D341Med (cell line): ENCODE data around the gene SEC24B.
"Not testable (repeated sequence)": the region's sequence is repeated elsewhere in the genome, so short reads cannot be mapped to it uniquely, and the experiment has no call there.

Source experiments
- DNase-seq: peaks from one replicate; pipeline ENCODE4 v3.0.0; 2012; ENCODE audit warnings: low spot score

The SEC24B gene

GRCh38 chr4:109432696-109433095 lies 919 bp upstream of the SEC24B start:
- DNase-seq, result no peak

DNA sequence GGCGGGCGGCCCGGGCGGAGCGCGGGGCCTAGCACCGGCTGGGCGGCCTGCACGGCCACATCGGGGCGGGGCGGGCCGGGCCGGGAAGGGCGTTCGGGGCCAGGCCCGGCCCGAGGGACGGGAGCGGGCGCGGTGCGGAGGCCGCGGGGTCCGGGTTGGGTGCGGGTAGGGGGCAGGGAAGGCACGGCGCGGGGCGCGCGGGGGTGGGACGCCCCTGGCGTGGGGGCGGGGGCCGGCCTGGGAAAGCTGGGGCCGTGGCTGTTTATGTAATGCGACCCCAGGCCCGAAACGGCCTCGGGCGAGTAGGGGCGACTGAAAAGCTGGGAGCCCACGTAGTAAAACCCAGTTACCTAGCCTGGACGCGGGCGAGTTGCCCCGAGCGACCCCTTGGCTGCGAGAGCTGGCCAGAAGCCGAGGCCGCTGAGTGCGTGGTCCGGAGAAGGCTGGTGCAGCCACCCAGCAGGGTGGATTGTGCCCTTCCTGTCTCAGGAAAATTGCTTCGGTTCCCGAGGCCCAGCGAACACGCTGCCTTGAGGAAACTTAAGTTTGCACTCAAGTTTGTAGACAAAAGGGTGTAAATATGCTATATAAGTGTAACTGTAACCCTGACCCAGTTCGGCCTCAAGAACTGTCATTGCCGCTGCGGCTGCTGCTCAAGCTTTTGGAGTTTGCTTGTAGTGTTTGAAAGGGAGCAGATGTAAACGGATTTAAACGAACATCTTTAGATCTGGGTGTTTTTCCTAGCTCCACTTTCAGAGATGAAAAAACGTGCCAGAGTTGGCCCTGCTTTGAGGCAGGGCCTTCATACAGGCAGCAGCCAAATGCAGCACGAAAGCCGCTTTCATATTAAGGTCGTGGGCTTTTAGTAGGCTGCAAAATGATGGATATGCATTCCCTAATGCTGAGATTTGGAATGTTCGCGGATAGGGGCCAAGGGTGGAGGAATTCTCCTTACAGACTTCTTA lies 674 bp downstream of the SEC24B start:
- peak; percentile 58 for DNase-seq

DNA sequence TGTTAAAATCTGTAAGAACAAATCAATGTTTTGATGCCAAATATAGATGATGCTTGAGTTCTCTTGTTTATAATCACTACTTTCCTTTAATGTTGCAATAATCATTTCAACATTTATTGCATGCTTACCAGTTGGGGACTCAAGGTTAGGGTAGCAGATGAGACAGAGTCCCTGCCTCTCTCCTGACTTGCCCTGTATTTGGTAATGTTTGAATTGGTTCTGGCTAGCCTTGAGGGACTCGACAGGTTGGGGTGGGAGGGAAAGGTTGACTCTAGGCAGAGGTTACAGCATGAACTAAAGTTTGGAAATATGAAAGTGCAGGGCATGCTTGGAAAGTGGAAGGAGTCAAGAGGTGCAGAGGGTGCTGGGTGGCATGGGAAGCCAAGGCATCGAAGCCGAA lies 2.0 kb downstream of the SEC24B start:
- DNase-seq, result no peak

- no peak for DNase-seq
Observed at GRCh38 chr4:109436504-109436903, 2.9 kb downstream of the SEC24B start.

GRCh38 chr4:109440948-109441347 lies 7.3 kb downstream of the SEC24B start:
- DNase-seq, result no peak

DNA sequence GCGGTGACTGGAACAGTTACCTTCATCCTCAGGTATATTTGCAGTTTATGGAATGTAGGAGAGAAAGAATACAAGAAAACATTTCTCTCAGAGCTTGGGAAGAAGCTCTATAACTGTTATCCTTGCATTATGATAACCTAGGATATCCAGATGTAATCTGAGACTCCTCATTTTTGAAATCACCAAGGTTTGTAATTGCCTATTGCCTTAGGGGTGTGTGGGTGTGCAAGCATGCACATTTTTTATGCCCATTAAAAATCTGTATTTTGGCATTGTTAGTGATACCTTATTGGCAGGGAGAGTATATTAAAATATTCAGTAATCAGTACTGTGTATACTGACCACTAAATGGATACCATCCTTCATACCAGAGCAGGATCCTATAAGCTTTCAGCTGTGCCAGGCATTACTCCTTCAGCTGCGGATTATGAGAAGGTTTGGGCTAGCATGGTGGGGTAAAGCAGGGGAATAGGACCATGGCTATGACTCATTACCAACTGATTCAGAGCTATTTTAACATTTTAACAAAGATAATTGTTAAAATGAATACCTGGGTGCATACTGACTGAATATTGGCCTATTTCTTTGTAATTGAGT lies 8.3 kb downstream of the SEC24B start:
- DNase-seq, result no peak

DNA sequence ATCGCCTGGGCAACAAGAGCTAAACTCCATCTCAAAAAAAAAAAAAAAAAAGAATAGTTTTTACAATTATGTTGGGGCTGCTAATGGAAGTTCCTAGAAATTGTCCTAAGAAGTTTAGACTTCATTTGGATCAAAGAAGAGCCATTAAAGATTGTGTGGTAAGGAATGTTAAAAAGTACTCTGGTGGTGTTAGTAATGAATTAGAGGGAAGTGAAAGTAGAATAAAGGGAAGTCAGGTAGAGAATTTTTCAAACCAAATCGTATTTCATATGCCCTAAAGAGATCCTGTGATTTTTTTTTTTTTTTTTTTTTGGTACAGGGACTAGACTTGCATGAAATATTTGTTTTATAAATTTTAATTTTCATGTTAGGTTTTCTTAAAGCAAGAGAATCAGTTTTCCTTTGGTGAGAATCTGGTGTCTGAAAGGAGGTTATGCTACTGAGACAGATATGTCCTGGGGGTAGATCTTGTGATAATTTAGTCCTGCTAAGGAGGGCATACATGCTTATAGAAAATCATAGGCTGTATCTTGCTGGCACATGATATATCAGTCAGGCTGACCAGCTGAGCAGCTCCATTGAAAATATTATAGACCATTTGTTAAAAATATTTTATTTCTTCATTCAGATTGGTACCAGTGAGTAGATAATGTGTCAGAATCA lies 10.7 kb downstream of the SEC24B start:
- no peak for DNase-seq

DNA sequence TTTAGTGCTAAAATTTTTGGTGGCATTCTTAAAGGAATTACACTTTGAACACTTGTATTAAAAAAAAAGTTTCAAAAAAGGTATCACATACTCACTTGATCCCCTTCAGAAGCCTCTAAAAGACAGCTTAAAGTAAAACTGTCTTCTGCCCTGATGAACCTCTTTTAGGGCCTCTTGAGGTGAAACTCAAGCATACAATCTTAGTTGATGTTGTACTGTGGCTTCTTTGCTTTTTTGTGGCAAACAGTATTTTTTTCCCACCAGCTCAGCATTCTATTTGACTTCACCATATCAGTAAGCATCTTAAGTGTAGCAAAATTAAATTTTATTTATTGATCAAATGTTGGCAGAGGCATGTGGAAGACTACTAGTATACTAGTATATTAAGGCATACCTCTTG lies 13.7 kb downstream of the SEC24B start:
- no peak for DNase-seq

DNA sequence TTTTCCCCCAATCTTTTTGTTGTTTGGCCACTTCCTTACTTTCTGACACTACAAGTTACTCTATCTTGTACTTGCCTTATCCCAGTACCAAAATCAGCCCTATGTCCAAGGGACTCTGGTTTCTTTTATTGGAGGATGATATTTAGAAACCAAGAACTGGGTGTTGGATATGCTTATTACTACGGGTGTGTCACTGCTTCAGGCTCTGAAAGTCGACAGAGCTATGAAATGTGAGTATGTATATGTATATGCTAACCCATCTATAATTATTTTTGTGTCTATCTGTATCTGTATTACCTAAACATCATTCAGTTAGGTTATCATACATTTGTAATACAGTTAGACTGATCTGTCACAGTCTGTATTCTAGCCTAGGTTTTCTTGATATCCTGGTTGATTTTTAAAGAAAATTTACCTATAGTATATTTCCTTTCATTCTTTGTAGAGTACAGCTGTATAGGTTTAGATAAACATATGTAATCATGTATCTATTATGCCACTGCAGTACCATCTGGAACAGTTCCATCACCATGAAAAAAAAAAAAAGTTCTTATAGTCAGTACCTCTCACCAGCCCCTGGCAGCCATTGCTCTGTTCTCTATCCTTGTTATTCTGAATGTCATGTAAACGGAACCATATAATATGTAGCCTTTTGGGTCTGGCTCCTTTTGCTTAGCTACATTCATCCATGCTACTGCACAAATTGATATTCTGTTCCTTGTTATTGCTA lies 18.1 kb downstream of the SEC24B start:
- no peak for DNase-seq

DNA sequence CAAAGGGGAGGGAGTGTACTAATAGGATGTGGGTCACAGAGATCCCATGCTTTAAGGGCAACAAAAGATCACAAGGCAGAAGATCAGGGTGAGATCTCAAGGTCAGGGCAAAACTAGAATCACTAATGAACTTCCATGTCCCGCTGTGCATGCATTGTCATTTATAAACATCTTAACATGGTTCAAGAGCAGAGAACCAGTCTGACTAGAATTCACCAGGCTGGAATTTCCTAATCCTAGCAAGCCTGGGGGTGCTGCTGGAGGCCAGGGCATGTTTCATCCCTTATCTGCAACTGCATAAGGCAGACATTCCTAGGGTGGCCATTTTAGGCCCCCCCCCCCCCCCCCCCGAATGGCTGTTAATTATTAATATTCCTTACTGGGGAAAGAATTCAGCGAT lies 19.5 kb downstream of the SEC24B start:
- not testable (repeated sequence) for DNase-seq

DNA sequence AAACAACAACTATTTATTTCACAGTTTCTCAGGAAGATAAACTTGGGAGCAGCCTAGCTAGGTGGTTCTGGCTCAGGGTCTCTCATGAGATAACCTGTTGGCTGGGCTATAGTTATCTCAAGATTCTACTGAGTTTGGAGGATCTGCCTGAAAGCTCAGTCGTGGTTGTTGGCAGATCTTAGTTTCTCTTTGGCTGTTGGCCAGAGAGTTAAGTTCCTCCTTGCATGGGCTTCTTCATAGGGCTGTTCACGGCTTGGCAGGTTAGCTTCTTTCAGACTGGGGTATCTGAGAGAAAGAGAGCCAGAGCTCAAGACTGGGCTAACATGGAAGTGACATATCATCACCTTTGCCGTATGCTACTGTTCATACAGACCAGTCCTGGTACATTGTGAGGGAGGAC lies 28.7 kb downstream of the SEC24B start:
- no peak for DNase-seq

GRCh38 chr4:109462802-109463201 lies 29.2 kb downstream of the SEC24B start:
- DNase-seq, result no peak

GRCh38 chr4:109465069-109465468 lies 31.5 kb downstream of the SEC24B start:
- no peak for DNase-seq

DNA sequence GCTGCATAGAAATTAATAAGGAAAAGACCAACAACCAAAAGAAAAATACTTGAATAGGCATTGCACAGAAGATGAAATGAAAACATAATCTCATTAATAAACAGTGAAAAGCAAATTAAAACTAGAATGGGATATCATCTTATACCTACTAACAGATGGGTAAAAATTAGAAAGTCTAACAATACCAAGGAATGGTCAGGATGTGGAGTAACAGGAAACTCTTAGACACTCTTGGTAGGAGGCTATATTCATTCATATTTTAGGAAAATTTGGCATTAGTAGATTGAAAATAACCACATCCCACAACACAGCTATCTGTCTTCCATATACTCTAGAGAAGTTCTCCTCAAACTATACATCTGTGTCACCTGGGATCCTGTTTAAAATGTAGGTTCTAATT lies 36.3 kb downstream of the SEC24B start:
- DNase-seq, result no peak

- DNase-seq, result no peak
Observed at GRCh38 chr4:109472343-109472761, 38.7 kb downstream of the SEC24B start.

DNA sequence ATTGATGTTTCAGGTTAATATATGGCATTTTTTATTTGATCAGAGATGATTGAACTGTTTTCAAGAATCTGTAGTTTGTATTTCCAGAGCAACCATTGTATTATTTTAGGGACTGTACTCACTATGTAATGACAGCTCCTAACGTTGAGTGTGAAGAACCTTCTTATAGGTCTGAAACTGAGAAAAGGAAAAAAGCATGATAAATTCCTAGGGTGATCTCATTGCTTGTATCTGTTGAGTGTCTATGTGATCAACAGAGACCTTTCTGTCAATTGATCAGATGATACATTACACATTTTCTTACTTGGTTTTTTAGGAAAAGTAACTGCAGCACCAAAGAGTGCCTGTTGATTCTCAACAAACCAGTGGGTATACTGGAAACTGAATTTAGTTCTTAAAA lies 40.2 kb downstream of the SEC24B start:
- DNase-seq, result no peak

DNA sequence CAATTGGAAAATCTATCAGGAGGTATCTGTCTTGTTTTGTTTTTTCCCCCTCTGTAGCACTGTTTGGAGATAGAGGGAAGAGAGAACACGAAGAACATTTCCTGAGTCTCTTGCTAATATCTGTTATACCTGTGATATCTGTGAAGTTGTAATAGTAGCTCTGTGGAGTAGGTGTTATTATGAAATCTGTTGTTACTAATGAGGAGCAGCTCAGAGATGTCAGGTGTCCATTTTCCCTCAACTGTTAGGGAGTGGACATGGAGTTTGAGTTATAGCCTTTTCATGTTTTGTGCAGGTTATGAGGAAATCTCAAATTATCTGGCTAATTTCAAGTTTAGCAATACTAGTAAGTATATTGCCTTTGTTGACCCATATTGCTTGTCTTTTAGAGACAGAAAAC lies 52.4 kb downstream of the SEC24B start:
- no peak for DNase-seq

DNA sequence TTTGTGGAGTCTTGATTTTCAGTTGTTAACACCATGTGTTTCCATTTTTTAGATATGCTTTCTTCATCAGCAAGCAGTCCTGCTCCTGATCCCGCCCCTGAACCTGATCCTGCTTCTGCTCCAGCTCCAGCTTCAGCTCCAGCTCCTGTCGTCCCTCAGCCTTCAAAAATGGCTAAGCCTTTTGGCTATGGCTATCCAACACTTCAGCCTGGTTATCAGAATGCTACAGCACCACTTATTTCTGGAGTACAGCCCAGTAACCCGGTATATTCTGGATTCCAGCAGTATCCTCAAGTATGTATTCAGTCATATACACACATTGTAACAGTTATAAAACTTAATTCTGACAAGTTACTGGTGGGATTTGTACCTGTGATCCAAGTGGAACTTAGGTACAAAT lies 60.9 kb downstream of the SEC24B start:
- DNase-seq, result no peak

DNA sequence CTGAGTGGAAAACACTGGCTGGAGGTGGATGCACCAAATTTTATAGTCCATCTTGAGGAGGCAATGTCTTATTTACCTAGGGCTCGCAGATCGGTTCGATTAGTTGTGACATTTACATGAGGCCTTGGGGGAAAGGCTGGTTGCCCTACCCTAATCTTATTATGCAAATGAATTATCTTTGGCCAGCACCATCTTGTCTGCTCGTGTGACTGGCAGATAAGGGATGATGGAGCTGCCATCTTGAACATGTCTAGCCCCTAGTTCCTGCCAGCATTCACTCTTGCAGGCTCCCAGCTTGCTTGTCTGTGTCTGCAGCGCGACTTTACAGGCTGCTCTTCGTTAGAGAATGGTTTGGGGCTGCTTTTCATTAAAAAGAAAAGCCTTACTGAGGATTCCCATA lies 61.9 kb downstream of the SEC24B start:
- no peak for DNase-seq

- no peak for DNase-seq
Observed at GRCh38 chr4:109496875-109497274, 63.3 kb downstream of the SEC24B start.

DNA sequence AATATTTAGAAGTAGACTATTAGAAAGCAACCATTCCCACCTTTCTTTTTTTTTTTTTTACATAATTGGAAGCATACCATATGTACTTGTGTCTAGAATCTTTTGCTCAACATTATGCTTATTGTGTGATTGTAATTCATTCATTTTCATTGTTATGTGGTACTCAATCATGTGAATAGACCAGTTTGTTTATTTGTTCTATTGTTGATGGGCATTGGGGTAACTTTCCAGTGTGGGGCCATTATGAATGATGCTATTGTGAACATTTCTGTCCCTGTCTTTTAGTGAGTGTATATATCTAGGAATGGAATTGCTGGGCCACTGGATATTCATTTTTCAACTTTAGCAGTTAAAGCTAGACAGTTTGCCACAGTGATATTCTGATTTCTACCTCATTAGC lies 63.9 kb downstream of the SEC24B start:
- DNase-seq, result no peak

- no peak for DNase-seq
Observed at GRCh38 chr4:109499513-109499912, 65.9 kb downstream of the SEC24B start.
